SK-N-SH treated with all-trans-retinoic acid at 6 μM for 48 hours (cell line): ENCODE data around the gene TREX2.

Experiments used
- ATAC-seq: fragments of 200-7000 bp; cut with Tn5 transposase; 3 replicates; pipeline ENCODE4 v1.9.1; 2020; ENCODE audit warnings: mild to moderate bottlenecking, moderate library complexity
- BACH2 ChIP-seq: fragments of 250-450 bp; sonication (Bioruptor Pico); IDR thresholded peaks from 2 replicates; pipeline ENCODE4 v1.9.0; 2021; ENCODE audit warnings: mild to moderate bottlenecking, borderline replicate concordance
- CREB5 ChIP-seq: fragments of 250-450 bp; sonication (Bioruptor Pico); IDR thresholded peaks from 2 replicates; pipeline ENCODE4 v1.5.1; 2020; ENCODE audit warnings: low read depth, mild to moderate bottlenecking, moderate library complexity
- CSDC2 ChIP-seq: fragments of 250-450 bp; sonication (Bioruptor Pico); IDR thresholded peaks from 2 replicates; pipeline ENCODE4 v1.5.0; 2020; ENCODE audit warnings: mild to moderate bottlenecking, moderate library complexity
- CSRNP3 ChIP-seq: fragments of 250-450 bp; sonication (Bioruptor Pico); IDR thresholded peaks from 2 replicates; pipeline ENCODE4 v1.5.1; 2021; ENCODE audit warnings: mild to moderate bottlenecking, moderate library complexity
- ESRRG ChIP-seq: fragments of 250-450 bp; sonication (Bioruptor Pico); IDR thresholded peaks from 2 replicates; pipeline ENCODE4 v1.6.1; 2021; ENCODE audit warnings: mild to moderate bottlenecking
- OSR1 ChIP-seq: fragments of 250-450 bp; sonication (Bioruptor Pico); IDR thresholded peaks from 2 replicates; pipeline ENCODE4 v1.8.0; 2022; ENCODE audit warnings: moderate library complexity, mild to moderate bottlenecking, inconsistent platforms
- PATZ1 ChIP-seq: fragments of 250-450 bp; sonication (Bioruptor Pico); IDR thresholded peaks from 2 replicates; pipeline ENCODE4 v1.8.0; 2020; ENCODE audit warnings: mild to moderate bottlenecking, moderate library complexity, borderline replicate concordance
- POU6F1 ChIP-seq: fragments of 250-450 bp; sonication (Bioruptor Pico); IDR thresholded peaks from 2 replicates; pipeline ENCODE4 v1.8.0; 2021; ENCODE audit warnings: low read depth, mild to moderate bottlenecking, moderate library complexity, borderline replicate concordance
- PPARA ChIP-seq: fragments of 250-450 bp; sonication (Bioruptor Pico); IDR thresholded peaks from 2 replicates; pipeline ENCODE4 v1.5.0; 2020; ENCODE audit warnings: mild to moderate bottlenecking, borderline replicate concordance
- RARB ChIP-seq: fragments of 250-450 bp; sonication (Bioruptor Pico); IDR thresholded peaks from 2 replicates; pipeline ENCODE4 v1.8.0; 2021; ENCODE audit warnings: mild to moderate bottlenecking, moderate library complexity
- SNAI2 ChIP-seq: fragments of 250-450 bp; sonication (Bioruptor Pico); IDR thresholded peaks from 2 replicates; pipeline ENCODE4 v1.5.0; 2020; ENCODE audit warnings: mild to moderate bottlenecking, moderate library complexity
- TCF4 ChIP-seq: fragments of 250-450 bp; sonication (Bioruptor Pico); IDR thresholded peaks from 2 replicates; pipeline ENCODE4 v1.8.0; 2021; ENCODE audit warnings: mild to moderate bottlenecking, moderate library complexity, borderline replicate concordance
- TOX ChIP-seq: fragments of 250-450 bp; sonication (Bioruptor Pico); IDR thresholded peaks from 2 replicates; pipeline ENCODE4 v1.8.0; 2021; ENCODE audit warnings: mild to moderate bottlenecking, moderate library complexity, borderline replicate concordance
- TSHZ2 ChIP-seq: fragments of 250-450 bp; sonication (Bioruptor Pico); IDR thresholded peaks from 2 replicates; pipeline ENCODE4 v1.5.0; 2020; ENCODE audit warnings: mild to moderate bottlenecking, moderate library complexity
- ZC3H10 ChIP-seq: fragments of 250-450 bp; sonication (Bioruptor Pico); IDR thresholded peaks from 2 replicates; pipeline ENCODE4 v1.5.1; 2021; ENCODE audit warnings: mild to moderate bottlenecking, moderate library complexity
- ZFP30 ChIP-seq: fragments of 450-650 bp; formaldehyde crosslinking; IDR thresholded peaks from 2 replicates; pipeline ENCODE4 v1.5.0; 2022; ENCODE audit warnings: mild to moderate bottlenecking, moderate library complexity
- ZNF565 ChIP-seq: fragments of 450-650 bp; formaldehyde crosslinking; conservative IDR thresholded peaks from 2 replicates; pipeline ENCODE4 v1.5.0; 2020; ENCODE audit warnings: low read depth, mild to moderate bottlenecking, moderate library complexity
- ZNF8 ChIP-seq: fragments of 450-650 bp; formaldehyde crosslinking; IDR thresholded peaks from 2 replicates; pipeline ENCODE4 v1.5.0; 2020; ENCODE audit warnings: mild to moderate bottlenecking, moderate library complexity

TREX2 gene

GRCh38 chrX:153396320-153397195 is 49.3 kb downstream of the TREX2 start:
- ATAC-seq, result no peak
- TF ChIP-seq CSDC2 (CRISPR knock-in tag) (no peak), CSRNP3 (CRISPR knock-in tag) (no peak), ZNF565 (CRISPR knock-in tag) (no peak), RARB (CRISPR knock-in tag) (no peak), TSHZ2 (no peak), TCF4 (CRISPR knock-in tag) (no peak), SNAI2 (CRISPR knock-in tag) (no peak), POU6F1 (CRISPR knock-in tag) (no peak), PPARA (CRISPR knock-in tag) (no peak), OSR1 (no peak), ESRRG (CRISPR knock-in tag) (no peak), TOX (no peak), CREB5 (CRISPR knock-in tag) (no peak), PATZ1 (no peak), ZFP30 (no peak), ZC3H10 (CRISPR knock-in tag) (no peak), BACH2 (CRISPR knock-in tag) (no peak), ZNF8 (CRISPR knock-in tag) (no peak)

GRCh38 chrX:153395613-153396319 is 50.1 kb downstream of the TREX2 start:
- no peak for ATAC-seq

More at GRCh38 chrX:153395613-153396319, 50.1 kb downstream of the TREX2 start:
- TF ChIP-seq TOX, result no peak
- TF ChIP-seq ESRRG (CRISPR knock-in tag), result no peak
- no peak for TF ChIP-seq PPARA (CRISPR knock-in tag)
- no peak for TF ChIP-seq TSHZ2
- no peak for TF ChIP-seq POU6F1 (CRISPR knock-in tag)
- no peak for TF ChIP-seq ZNF8 (CRISPR knock-in tag)
- no peak for TF ChIP-seq PATZ1
